Ammon's horn (tissue), 1 donor: ENCODE data around the gene SNX9.
"Not testable (repeated sequence)": the region's sequence is repeated elsewhere in the genome, so short reads cannot be mapped to it uniquely, and the experiment has no call there.

ENCODE experiments used
- DNase-seq: peaks from one replicate; pipeline ENCODE4 v3.0.0-alpha.2; 2016; ENCODE audit warnings: low spot score

SNX9 gene

DNA sequence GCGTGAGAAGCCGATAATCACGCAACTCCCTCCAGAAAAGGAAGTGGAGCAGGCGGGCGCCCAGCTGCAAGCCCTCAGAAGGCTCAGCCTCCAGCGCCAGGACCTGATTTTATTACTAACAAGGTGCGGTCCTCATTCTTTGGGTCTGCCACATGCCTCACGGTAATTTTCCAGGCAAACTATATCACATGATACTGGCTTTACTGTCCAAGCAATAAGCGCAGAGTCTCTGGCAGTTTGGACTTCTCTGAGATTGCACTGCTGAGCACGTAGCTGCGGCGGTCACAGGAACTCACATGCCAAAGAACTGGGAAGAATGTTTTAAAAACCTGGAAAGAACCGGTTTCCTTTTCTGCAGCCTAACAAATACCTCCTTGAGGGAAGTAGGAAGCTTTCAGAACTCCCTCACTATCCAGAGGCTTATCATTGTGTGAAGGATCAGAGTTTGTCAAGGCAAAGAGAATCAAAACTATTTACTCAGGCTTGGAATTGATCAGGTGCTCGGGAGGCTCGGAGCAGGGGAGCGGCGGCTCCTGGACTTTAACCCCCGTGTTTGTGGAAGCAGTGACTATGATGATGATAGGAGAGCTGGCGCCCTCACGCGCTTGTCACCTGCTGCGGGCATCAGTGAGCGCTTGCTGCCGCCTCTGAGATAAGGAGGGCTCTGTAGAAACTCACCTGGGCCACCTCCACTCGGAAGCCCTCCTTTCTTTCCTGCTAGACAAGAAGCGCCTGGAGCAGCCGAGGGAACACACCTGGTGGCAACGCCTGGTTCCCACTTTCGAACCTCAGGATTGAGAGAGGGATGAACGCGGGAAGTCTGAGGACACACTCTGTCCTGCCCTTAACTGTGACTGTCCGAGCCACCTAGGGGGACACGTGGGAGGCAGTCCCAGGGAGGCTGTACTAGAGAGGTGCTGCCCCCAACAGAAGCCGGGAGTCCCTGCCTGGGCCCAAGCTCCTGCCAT, 131.4 kb downstream of the SNX9 start:
- no peak for DNase-seq

DNA sequence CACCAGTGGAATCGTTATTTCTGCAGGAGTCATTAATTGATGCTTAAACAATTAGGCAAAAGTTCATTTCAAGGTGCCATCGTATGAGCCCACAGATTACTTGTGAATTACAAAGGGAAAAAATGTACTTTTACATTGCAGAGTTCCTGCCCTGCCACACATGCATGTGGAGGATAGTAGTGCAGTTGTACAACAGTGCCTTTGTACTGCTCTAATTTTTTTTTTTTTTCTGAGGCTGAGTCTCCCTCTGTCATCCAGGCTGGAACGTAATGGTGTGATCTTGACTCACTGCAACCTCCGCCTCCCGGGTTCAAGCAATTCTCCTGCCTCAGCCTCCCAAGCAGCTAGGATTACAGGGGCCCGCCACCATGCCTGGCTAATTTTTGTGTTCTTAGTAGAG, 132.6 kb downstream of the SNX9 start:
- no peak for DNase-seq

DNA sequence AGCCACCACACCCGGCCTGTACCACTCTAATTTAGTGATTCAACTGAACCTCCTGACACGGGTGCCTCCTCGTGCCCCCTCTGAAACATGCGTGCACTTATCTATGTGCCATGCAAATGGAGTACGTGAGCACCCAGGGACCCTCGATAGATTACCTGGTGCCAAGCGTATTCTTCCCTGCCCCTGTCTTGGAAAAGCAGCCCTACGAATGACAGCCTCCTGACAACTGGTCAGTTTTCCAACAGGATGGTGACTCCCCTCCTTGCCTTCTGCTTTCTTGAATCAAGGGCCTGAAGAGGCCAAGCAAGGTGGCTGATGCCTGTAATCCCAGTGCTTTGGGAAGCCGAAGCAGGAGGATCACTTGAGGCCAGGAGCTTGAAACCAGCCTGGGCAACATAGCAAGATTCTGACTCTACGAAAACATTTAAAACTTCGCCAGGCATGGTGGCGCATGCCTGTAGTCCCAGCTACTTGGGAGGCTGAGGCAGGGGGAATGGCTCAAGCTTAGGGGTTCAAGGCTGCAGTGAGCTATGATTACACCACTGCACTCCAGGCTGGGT, 133.2 kb downstream of the SNX9 start:
- no peak for DNase-seq

DNA sequence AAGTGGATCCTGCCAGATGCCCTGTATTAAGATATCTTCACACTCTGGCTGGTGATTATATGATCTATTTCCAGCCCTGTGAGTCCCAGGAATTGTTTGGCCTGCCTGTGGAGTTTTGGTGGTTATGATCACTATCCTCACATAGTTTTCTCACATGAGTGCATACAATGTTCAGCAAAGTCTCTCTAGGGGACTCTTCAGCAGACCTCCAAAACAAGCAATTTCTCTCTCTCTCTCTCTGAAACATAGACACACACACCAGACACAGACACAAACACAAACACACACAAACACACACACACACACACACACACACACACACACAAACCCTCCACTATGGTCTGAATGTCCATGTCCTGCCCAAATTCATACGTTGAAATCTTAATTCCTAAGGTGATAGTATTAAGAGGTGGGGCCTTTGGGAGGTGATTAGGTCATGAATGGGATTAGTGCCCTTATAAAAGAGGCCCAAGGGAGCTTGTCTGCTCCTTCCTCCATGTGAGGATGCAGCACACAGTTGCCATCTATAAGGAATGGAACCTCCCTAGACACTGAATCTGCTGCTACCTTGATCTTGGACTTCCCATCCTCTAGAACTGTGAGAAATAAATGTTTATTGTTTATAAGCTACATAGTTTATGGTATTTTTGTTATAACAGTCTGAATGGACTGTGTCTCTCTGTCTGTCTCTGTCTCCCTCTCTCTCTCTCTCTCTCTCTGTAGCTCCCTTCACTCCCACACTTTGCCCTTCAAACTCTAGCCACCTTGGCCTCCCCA, 136.6 kb downstream of the SNX9 start:
- DNase-seq: no peak

DNA sequence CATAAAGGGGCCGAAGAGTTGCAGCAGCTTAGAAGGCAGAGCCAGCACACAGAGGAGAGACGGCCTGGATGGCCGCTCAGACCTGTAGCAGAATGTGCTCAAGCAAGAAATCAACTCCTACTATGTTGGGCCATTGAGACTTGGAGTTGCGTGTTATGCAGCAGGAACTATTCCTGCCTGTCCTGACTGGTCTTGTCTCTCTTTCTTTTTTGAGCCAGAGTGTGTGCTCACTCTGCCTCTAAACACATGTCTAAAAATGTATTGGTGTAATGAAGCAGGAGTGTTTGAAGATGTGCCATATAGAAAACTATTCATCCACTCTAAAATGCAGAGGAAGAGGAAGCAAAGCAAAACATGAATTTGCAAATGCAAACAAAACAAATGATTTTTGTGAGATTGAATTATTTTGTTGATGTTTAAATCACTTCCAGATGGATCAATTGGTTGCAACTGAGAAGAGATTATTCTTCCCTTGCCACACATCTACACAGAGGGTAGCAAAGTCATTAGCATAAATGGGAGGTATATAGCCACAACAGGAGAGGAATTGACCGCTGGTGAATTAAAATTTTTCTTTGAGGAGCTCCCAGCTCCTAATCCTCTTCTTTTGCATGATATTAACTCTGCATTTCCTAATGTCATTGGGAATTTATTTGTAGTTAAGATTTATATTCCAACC, 138.2 kb downstream of the SNX9 start:
- no peak for DNase-seq

DNA sequence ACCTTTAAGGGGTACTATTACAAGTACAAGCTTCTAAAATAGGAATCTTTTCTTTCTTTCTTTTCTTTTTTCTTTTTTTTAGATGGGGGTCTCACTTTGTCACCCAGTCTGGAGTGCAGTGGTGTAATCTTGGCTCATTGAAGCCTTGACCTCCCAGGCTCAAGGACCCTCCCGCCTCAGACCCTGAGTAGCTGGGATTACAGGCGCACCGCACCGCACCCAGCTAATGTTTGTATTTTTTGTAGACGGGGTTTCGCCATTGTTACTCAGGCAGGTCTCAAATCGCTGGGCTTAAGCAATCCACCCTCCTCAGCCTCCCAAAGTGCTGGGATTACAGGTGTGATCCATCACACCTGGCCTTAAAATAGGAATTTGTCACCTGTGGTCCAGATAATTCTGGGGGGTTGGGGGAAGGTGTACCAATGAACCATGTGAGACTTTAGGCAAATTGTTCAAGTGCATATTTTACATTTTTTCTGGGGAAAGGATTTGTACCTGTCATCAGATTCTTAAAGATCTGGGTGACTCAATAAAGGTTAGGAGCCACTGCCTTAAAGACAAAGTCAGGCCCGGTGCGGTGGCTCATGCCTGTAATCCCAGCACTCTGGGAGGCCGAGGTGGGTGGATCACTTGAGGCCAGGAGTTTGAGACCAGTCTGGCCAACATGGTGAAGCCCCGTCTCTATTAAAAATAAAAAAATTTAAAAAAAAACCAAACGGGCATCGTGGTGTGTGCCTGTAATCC, 139.0 kb downstream of the SNX9 start:
- DNase-seq: no peak

DNA sequence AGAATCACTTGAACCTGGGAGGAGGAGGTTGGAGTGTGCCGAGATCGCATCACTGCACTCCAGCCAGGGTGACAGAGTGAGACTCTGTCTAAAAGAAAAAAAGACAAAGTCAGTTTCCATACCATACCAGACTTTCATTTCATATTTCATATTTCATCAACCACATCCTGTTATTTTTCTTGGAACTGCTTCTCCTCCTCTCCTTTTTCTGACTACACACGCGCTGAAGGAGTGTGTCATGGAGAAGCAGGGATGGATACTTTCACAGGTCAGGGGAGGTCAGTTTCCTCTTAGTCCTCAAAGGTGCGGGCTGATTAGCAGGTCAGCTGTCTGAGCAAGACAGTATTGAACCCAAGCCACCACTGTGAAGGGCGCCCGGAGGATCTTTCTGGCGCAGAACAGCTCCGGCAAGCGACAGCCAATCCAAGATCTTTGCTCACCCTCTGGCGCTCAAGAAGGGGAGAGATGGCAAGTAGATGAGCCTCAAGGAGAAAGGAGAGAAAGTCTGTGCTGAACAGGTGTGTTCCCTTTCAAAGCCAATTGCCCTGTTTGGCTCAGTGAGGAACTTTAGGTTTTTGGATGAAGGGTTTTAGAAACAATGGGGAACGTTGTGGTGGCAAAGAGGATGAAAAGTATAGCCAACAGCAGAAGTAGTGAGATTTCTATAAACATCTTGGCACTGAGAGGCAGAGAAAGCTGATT, 139.7 kb downstream of the SNX9 start:
- no peak for DNase-seq

DNA sequence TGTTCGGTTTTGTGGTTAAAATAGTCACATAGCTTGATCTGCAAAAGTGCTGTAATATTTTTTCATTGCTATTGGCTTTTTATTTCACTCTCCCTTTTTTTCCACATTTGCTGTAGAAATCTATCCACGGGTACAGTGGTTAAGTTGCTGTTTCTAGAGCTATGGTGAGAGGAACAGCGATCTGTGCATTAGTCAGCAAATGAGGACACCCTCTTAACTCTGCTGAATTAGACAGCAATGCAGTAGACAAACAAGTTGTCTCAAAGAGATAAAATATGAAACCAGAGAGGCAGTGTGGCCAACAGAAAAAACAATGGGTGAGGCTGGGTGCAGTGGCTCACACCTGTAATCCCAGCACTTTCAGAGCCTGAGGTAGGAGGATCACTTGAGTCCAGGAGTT, 141.1 kb downstream of the SNX9 start:
- DNase-seq: no peak

DNA sequence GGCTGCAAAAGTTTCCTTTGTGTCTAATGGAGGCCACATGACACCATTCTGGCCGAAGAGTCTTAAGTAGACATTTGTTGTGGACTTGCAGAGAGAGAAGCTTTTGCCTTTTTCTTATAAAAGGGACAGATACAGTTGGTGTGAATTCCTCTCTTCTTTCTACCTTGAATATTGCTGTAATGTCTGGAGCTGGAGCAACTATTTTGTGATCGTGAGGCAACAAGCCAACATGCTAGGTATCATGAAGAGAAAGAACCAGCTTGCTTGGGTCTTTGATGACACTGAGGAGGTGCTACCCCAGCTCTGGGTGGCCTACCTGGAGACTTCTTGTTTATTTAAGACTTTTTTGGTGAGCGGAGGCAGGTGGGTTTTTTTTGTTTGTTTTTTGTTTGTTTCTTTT, 142.3 kb downstream of the SNX9 start:
- DNase-seq: no peak

DNA sequence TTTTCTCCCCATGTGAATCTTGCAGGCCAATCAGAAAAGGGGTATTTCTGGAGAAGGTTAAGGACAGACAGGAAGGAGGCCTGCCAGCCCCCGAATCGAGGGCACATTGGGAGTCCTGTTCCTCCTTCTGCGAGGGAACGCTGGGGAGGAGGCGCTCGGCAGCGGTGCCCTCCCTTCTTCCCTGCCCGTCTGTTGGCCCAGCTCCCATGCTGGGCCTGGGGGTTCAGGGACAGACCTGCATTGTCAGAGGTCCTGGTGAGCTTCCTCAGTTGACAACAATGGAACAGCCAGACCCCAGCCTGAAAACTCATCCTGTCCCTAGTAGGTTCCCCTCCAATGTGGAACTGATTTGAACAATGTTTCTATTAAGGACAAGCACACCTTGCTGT, 143.5 kb downstream of the SNX9 start:
- DNase-seq: no peak

DNA sequence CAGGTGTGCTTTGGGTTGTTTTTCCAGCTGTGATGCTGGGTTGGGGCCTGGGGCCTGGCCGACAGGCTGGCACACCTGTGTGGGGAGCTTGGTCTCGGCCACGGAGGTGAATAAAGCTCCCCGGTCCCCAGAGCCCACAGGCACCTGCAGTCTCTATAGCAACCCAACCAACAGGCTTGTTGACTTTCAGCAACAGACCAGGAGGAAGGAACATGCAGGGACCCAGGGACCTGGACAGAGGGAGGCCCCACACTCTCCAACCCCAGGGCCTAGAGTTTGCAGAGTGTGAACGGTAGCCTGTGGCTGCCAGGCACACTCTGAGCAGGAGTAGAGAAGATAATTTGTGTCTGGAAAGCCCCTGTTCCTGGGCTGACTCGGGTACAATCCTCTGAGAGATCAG, 144.0 kb downstream of the SNX9 start:
- DNase-seq: no peak

DNA sequence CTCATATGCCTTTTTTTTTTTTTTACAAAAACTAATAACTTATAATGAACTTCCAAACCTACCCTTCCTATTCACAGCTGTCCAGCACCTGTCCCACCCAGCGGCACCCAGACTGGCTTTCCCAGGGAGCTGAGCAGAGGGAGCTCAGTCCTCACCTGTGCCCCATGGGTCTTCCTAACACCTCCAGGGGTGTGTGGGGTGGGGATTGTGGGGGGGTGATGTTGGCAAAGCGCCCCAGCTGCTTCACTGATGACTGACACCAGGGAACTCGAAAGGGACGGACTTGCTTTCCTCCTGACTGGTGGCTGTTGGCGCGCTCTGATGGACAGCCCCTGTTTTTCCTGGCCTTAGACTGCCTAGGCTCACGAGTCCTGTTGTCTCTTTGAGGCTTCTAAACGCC, 144.4 kb downstream of the SNX9 start:
- no peak for DNase-seq

DNA sequence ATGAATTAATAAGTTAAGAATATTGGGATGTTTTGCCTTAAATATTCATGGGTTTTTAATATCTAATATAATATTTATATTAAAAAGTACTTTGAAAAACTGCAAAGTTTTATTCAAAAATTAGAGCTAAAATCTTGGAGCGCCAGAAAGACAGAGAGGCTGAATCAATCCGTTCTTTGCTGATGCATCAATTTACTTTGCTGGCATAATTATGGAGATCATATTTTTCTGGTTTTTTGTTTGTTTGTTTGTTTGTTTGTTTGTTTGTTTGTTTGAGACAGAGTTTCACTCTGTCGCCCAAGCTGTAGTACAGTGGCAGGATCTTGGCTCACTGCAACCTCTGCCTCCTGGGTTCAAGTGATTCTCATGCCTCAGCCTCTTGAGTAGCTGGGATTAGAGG, 149.1 kb downstream of the SNX9 start:
- not testable (repeated sequence) for DNase-seq

DNA sequence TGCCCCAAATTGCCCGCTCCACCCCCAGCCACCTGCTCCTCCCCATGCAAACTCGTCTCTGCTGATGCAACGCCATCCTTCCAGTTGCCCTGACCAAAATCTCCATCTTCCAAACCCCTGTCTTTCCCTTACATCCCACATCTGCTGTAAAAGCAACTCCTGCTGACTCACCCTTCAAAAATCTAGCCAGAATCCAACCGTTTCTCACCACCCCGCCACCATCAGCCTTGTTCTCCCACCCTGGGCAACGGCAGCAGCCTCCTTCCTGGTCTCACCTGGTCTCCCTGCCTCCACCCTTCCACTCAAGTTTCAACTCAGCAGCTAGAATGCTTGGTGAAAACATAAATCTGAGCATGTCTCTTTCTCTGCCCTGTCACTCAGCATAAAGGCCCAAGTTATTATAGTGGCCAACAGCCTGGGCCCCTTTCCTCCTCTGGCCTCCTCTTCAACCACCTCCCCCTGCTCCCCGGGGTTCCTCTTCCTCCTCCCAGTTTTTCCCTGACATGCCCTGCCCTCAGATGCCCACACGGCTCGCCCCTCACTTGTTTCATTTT, 151.4 kb downstream of the SNX9 start:
- DNase-seq: no peak

DNA sequence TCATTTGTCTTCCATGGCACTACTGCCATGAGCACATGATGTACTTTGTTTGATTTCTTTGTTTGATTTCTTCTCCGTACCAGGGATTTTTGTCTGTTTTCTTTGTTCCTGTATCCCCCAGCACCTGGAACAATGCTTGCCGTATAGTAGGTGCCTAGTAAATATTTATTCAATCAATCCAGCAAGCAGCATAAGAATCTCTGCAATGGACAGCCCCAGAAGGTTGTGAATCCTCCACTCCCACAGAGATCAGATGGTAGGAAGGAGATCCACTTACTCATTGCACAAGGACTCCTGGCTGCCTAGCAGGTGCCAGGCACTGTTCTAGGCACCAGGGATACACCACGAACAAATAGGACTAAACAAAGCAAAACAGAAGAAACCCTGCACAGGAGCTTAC, 151.9 kb downstream of the SNX9 start:
- no peak for DNase-seq

DNA sequence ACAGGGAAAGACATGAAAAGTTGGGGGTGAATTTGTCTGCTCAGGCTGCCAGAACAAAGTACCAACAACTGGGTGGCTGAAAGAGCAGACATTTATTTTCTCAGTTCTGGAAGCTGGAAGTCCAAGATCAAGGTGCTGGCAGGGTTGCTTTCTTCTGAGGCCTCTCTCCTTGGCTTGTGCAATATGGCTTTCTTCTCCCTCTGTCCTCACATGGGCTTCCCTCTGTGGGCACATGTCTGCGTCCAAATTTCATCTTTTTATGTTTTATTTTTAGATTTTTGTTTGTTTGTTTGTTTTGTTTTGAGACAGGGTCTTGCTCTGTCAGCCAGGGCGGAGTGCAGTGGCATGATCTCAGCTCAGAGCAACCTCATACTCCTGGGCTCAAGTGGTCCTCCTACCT, 152.4 kb downstream of the SNX9 start:
- DNase-seq: no peak

DNA sequence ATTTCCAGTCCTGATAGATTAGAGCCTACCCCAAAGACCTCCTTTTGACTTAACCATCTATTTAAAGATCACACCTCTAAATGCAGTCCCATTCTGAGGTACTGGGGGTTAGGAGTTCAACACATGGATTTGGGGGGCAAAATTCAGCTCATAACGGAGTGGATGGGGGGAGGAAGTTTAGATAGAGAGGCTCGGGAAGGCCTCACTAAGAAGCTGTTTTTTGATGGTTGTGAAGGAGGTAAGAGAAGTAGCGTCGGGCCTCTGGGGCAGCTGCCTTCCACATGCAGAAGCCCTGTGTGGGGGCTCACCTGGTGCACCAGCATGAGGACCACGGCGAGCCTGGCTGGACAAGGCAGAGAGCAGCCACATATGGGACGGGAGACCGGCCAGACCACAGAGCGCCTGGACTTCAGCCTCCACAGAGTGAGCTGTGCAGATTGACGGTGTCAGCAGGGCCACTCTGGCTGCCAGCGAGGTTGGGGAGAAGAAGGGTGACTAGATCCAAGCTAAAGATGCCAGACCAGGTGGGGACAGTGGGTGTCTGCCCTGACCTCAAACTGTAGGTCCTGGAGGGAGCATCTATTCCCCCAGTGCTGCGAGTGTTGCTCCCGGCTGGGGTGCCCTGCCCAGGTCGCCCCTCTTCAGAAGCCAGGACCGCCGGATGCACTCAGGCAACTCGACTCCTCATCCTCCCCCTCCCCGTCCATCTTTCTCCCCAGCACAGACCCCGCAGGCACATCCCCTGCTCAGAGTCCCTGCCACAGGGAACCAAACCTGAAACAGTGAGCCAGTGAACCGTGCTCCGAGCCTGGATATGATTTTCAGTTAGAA, 153.5 kb downstream of the SNX9 start:
- DNase-seq: no peak

DNA sequence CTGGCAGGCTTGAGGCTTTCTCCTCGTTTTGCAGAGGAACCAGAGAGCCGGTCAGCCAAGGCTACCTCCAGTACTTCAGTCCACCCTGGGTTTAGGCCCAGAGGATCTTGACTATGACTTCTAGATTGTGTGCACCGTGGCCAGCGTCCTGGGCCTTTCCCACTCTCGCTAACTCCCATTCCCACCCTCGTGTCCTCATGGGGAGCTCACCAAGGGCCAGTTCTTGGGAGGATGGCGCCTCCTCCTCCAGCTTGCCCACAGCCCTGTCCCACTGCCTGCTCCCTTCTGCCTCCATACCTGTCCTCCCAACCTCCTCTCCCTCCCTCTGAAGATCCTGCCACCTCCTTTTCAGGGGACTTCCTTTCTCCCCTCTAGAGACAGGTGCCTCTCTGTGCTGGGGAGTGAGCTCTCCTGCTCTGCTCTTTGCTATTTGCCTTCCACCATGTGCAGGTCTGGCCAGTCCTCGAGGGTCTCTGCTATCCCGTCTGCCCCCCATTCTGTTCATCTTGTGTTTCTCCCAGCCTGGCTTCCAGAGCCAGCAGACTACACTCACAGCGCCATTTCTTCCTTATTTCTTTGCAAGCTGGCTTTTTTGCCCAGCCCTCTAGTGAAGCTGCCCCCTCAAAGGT, 154.2 kb downstream of the SNX9 start:
- DNase-seq: no peak
